ENCODE results near the gene CDIP1. TPM values are rescaled to one million over a fixed set of nuclear protein-coding genes. Genes with fewer than 3 reads are reported as not detected.
A peak's percentile ranks its signal among the peaks of the same experiment; 100 is the strongest.

CDIP1 gene
- total and polyA plus RNA-seq, 2 of the 8 experiments (the other 6 are each of a cell fraction or from before 2014, with no cell fraction given): 56.6 to 76.3 TPM

DNA sequence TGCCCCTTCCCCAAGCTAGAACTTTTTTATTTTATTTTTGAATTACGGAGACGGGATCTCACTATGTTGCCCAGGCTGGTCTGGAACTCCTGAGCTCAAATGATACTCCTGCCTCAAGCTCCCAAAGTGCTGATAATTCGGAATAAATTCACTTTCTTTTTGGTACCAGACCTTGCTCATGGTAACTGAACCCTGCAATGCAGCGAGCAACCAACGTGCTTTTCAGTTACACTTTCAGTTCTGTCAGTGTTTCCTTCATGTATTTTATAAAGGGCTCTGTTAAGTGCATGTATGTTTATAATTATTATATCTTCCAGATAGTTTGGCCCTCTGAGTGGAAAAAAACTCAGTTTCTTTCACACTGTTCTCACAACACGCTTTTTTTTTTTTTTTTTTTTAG lies 31.5 kb upstream of the CDIP1 start:
- peak overlapping the region in 1 of 4 experiments; percentile 41; a peak in 1 of 8 replicates for H3K4me3 ChIP-seq (ENCODE audit: extremely low read depth in 1 of 4, insufficient read depth in 2 of 4, low read depth in 3 of 4, low read length in 4 of 4)
- ChIA-PET CTCF (ENCODE audit: partially characterized antibody) (interaction anchor here (0.9 to 8.9 kb wide), 8 partner anchors 9 to 80 kb away, joined by 3 to 143 read pairs (median 5); partner anchors contain the start of gene C16orf96), POLR2A (ENCODE audit: partially characterized antibody) (interaction anchor here (0.7 to 2.1 kb wide), 13 partner anchors 9 to 52 kb away, joined by 3 to 9 read pairs (median 4); partner anchors contain the start of genes C16orf96, CDIP1 and UBALD1)
- H3K56ac ChIP-seq (replicated peaks; ENCODE audit: insufficient read length, low read depth, low read length): no peak overlapping the region
- peak overlapping the region; percentile 39 to 56; a peak in 2 of 4 replicates for H3K4me2 ChIP-seq (ENCODE audit: insufficient read depth in 1 of 2, low read depth in 2 of 2, low read length in 2 of 2)
- H3K9me3 ChIP-seq (ENCODE audit: insufficient read depth in 2 of 2, low read depth in 1 of 2, low read length in 1 of 2): no peaks in the 10 kb centered on the region
- no peaks in the 10 kb centered on the region for H3K23me2 ChIP-seq (ENCODE audit: low read depth, low read length)
- H3K18ac ChIP-seq (ENCODE audit: extremely low read depth, low read length): peak overlapping the region; percentile 75
- no peaks in the 10 kb centered on the region for H3K79me2 ChIP-seq (ENCODE audit: control insufficient read depth in 1 of 2, insufficient read depth in 2 of 2, low read length in 2 of 2)
- no peak overlapping the region for H4K8ac ChIP-seq (ENCODE audit: extremely low read depth, insufficient read depth, low read length)
- no peak overlapping the region for H3K23ac ChIP-seq (ENCODE audit: insufficient read length)
- 0 out of 2 replicates have a peak overlapping the region, but pooled peaks have one; percentile 98 for H2BK20ac ChIP-seq (ENCODE audit: low read length)
- peaks cover 9 to 19% (median 11%) of the 10 kb centered on the region in 4 experiments for H3K4me1 ChIP-seq (replicated peaks in 1 of 4; ENCODE audit: control insufficient read depth in 3 of 4, insufficient read depth in 4 of 4, low read length in 3 of 4)
- no peak overlapping the region for H3K9ac ChIP-seq (replicated peaks in 1 of 4; ENCODE audit: extremely low read depth in 1 of 4, low read depth in 3 of 4, low read length in 3 of 4)
- H3K4ac ChIP-seq (replicated peaks; ENCODE audit: insufficient read length, low read depth, low read length): no peak overlapping the region
- peak overlapping the region; percentile 86; the same call in 1 of the 2 replicates for H2BK5ac ChIP-seq (ENCODE audit: low read depth, low read length)
- H2AK5ac ChIP-seq (ENCODE audit: low read depth, low read length): peak overlapping the region; percentile 89
- no peaks in the 10 kb centered on the region for H3K79me1 ChIP-seq (ENCODE audit: low read depth, low read length)
- no peaks in the 10 kb centered on the region for H3K36me3 ChIP-seq (ENCODE audit: control insufficient read depth in 2 of 4, insufficient read depth in 4 of 4, low read length in 3 of 4)
- no peak overlapping the region for H2BK120ac ChIP-seq (replicated peaks; ENCODE audit: low read depth, low read length)
- DNase-seq (ENCODE audit: low read depth in 1 of 2, low spot score in 2 of 2) (no peak), FAIRE-seq (no peak)
- no peaks in the 10 kb centered on the region for H4K20me1 ChIP-seq (replicated peaks in 1 of 2; ENCODE audit: control insufficient read depth in 1 of 2, insufficient read depth in 2 of 2, low read length in 2 of 2)
- no peak overlapping the region for H2BK15ac ChIP-seq (ENCODE audit: low read length)
- TF ChIP-seq SIN3A (conservative IDR thresholded peaks at IDR 0.05 in 1 of 2, IDR thresholded peaks at IDR 0.05 in 1 of 2; ENCODE audit: low read depth in 1 of 2, low read length in 2 of 2) (no peak), EGR1 (IDR thresholded peaks at IDR 0.05; ENCODE audit: borderline replicate concordance, low read depth, low read length) (no peak), CBX8 (IDR thresholded peaks at IDR 0.05; ENCODE audit: borderline replicate concordance, low read depth, low read length) (no peak), NRF1 (IDR thresholded peaks at IDR 0.05; ENCODE audit: low read depth, low read length) (no peak), TAF1 (IDR thresholded peaks at IDR 0.05; ENCODE audit: low read depth, low read length) (no peak)
- TF ChIP-seq, protein P1, sequence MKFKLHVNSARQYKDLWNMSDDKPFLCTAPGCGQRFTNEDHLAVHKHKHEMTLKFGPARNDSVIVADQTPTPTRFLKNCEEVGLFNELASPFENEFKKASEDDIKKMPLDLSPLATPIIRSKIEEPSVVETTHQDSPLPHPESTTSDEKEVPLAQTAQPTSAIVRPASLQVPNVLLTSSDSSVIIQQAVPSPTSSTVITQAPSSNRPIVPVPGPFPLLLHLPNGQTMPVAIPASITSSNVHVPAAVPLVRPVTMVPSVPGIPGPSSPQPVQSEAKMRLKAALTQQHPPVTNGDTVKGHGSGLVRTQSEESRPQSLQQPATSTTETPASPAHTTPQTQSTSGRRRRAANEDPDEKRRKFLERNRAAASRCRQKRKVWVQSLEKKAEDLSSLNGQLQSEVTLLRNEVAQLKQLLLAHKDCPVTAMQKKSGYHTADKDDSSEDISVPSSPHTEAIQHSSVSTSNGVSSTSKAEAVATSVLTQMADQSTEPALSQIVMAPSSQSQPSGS (IDR thresholded peaks at IDR 0.05; ENCODE audit: low read length): no peak
- 74% methylated on average over 6 of the region's 6 CpGs; no CpG with 5 or more reads in 1 of the 2 experiments for WGBS, 2 experiments (ENCODE audit: extremely low coverage in 1 of 2, insufficient coverage in 1 of 2, insufficient read length in 1 of 2, insufficient replicate concordance in 2 of 2, low coverage in 1 of 2, low lambda C conversion rate in 2 of 2, missing lambda C conversion rate in 1 of 2)
- H3K27me3 ChIP-seq (replicated peaks in 1 of 4; ENCODE audit: control insufficient read depth in 3 of 4, extremely low read depth in 1 of 4, insufficient read depth in 3 of 4, low read length in 3 of 4): no peaks in the 10 kb centered on the region; a peak in 1 of 7 replicates
- peak overlapping the region; percentile 4 for H4K91ac ChIP-seq (replicated peaks; ENCODE audit: insufficient read length, low read length)
- H3K14ac ChIP-seq (ENCODE audit: insufficient read length): no peak overlapping the region
- H2AFZ ChIP-seq (ENCODE audit: low read length): no peak overlapping the region
- peak overlapping the region; percentile 76; the same call in 1 of the 2 replicates for H3K27ac ChIP-seq (ENCODE audit: low read depth, low read length)
- peak overlapping the region; percentile 96 for H2BK12ac ChIP-seq (ENCODE audit: low read depth, low read length)
- no peak overlapping the region for H4K5ac ChIP-seq (ENCODE audit: insufficient read length, low read depth, low read length)

Data from H1 (cell line).